Calu3 (cell line): ENCODE results near the gene GAS2. TPM values are rescaled to one million over a fixed set of nuclear protein-coding genes. Genes with fewer than 3 reads are reported as not detected.
"Not testable (repeated sequence)": the region's sequence is repeated elsewhere in the genome, so short reads cannot be mapped to it uniquely, and the experiment has no call there.

Source experiments
- BruUV-seq: library from RNA; stranded (reverse); fragments of 400-500 nt; replicated peaks from 2 replicates; lab custom pipeline; 2021; lab: Mats Ljungman, UMichigan
- CTCF ChIA-PET: fragments of 300-600 bp; sonication (Branson Sonifier 250); formaldehyde crosslinking; loops from one replicate; lab custom pipeline; 2022; ENCODE audit warnings: antibody characterized with exemption; lab: Charles Lee
- DNase-seq: peaks from one replicate; pipeline ENCODE4 v3.0.0; 2022
- H3K27ac Mint-ChIP-seq: one replicate; pipeline ENCODE4 v1.8.0; 2022; ENCODE audit warnings: mixed read lengths; ENCODE audit not compliant: unreplicated experiment
- H3K27me3 Mint-ChIP-seq: one replicate; pipeline ENCODE4 v1.8.0; 2022; ENCODE audit warnings: mixed read lengths; ENCODE audit not compliant: unreplicated experiment
- H3K36me3 Mint-ChIP-seq: one replicate; pipeline ENCODE4 v1.8.0; 2022; ENCODE audit warnings: mild to moderate bottlenecking, moderate library complexity, mixed read lengths; ENCODE audit not compliant: insufficient read depth, unreplicated experiment
- H3K4me1 Mint-ChIP-seq: one replicate; pipeline ENCODE4 v1.8.0; 2022; ENCODE audit warnings: mild to moderate bottlenecking, low read depth, mixed read lengths; ENCODE audit not compliant: unreplicated experiment
- H3K4me3 Mint-ChIP-seq: one replicate; pipeline ENCODE4 v1.8.0; 2022; ENCODE audit warnings: mild to moderate bottlenecking, low read depth, moderate library complexity, mixed read lengths; ENCODE audit not compliant: unreplicated experiment
- H3K9me3 Mint-ChIP-seq: one replicate; pipeline ENCODE4 v1.8.0; 2022; ENCODE audit warnings: low read depth, mixed read lengths; ENCODE audit not compliant: unreplicated experiment
- CTCF ChIP-seq: fragments of 200-600 bp; IDR thresholded peaks from one replicate; pipeline ENCODE4 v1.8.0; 2022; ENCODE audit warnings: antibody characterized with exemption; ENCODE audit not compliant: unreplicated experiment
- intact Hi-C: fragments of 100-400 bp; cut with micrococcal nuclease; formaldehyde crosslinking; loops from one replicate; pipeline ENCODE4 v1.10.0; 2022; ENCODE audit not compliant: unreplicated experiment
- total RNA-seq: library from RNA; stranded (reverse); gene quantifications from 2 replicates; pipeline ENCODE4 v1.2.3, GENCODE V29; 2022

GAS2 gene
- total RNA-seq, 1 experiment from 2014 or later: 3.9 TPM

- H3K9me3 Mint-ChIP-seq: peaks cover 4% of the 10 kb centered on the region
- intact Hi-C loops: no loop called here
- no peak overlapping the region for H3K4me3 Mint-ChIP-seq
- no peaks in the 10 kb centered on the region for H3K4me1 Mint-ChIP-seq
- H3K27me3 Mint-ChIP-seq: no peaks in the 10 kb centered on the region
- DNase-seq: no peak
- H3K27ac Mint-ChIP-seq: no peak overlapping the region
- TF ChIP-seq CTCF: no peak
- CTCF ChIA-PET: interaction anchor here (0.5 kb wide), 1 partner anchor 234 kb away, joined by 3 read pairs; no protein-coding TSS in a partner anchor
- BruUV-seq: no TSS peak
- H3K36me3 Mint-ChIP-seq: no peaks in the 10 kb centered on the region
These were observed 30.7 kb upstream of the GAS2 start for GRCh38 chr11:22635689-22636088.

GRCh38 chr11:22640862-22641261, 25.5 kb upstream of the GAS2 start:
- H3K36me3 Mint-ChIP-seq: no peaks in the 10 kb centered on the region
- no peak for DNase-seq

GRCh38 chr11:22641559-22641958, 24.9 kb upstream of the GAS2 start:
- CTCF ChIA-PET: no interaction called here
- no peak overlapping the region for H3K4me3 Mint-ChIP-seq
- H3K27ac Mint-ChIP-seq: no peak overlapping the region
- no peaks in the 10 kb centered on the region for H3K4me1 Mint-ChIP-seq
- no peaks in the 10 kb centered on the region for H3K36me3 Mint-ChIP-seq
- no peak for DNase-seq
- H3K9me3 Mint-ChIP-seq: no peaks in the 10 kb centered on the region
- BruUV-seq: no TSS peak
- TF ChIP-seq CTCF: no peak
- no peaks in the 10 kb centered on the region for H3K27me3 Mint-ChIP-seq
- intact Hi-C loops: no loop called here

More at GRCh38 chr11:22640862-22641261, 25.5 kb upstream of the GAS2 start:
- Mint-ChIP-seq H3K4me3 (no peak overlapping the region), H3K9me3 (no peaks in the 10 kb centered on the region), H3K27ac (no peak overlapping the region), H3K27me3 (no peaks in the 10 kb centered on the region), H3K4me1 (no peaks in the 10 kb centered on the region)
- TF ChIP-seq CTCF: no peak
- intact Hi-C loops: no loop called here
- CTCF ChIA-PET: no interaction called here
- no TSS peak for BruUV-seq

DNA sequence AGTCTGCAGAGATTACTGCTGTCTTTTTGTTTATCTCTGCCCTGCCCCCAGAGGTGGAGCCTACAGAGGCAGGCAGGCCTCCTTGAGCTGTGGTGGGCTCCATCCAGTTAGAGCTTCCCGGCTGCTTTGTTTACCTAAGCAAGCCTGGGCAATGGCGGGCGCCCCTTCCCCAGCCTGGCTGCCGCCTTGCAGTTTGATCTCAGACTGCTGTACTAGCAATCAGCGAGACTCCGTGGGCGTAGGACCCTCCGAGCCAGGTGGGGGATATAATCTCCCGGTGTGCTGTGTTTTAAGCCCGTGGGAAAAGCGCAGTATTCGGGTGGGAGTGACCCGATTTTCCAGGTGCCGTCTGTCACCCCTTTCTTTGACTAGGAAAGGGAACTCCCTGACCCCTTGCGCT, 14.1 kb upstream of the GAS2 start:
- H3K36me3 Mint-ChIP-seq, H3K4me1 Mint-ChIP-seq, H3K27me3 Mint-ChIP-seq, intact Hi-C loops, BruUV-seq, DNase-seq, H3K27ac Mint-ChIP-seq, H3K9me3 Mint-ChIP-seq, CTCF ChIA-PET, H3K4me3 Mint-ChIP-seq: not testable (repeated sequence)

DNA sequence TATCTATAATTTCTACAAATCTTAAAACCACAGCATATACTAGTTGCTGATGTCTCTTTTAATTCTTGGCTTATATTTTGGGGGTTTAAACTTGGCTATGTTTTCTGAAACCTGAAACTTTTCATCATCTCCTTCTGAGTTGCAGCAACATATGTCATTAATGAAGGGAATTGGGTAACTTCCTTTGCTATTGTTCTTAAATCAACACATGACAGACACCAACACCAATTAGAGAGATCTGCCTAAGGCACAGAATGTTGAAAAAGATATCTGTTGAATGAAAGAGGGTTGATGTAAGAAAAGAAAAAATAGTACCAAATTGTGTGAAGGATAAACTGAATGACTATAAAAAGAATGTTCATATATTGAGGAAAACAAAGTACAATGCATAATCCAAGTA, 10.3 kb upstream of the GAS2 start:
- Mint-ChIP-seq H3K36me3 (no peaks in the 10 kb centered on the region), H3K4me1 (no peaks in the 10 kb centered on the region), H3K27me3 (no peaks in the 10 kb centered on the region), H3K27ac (no peak overlapping the region), H3K9me3 (peaks cover 3% of the 10 kb centered on the region), H3K4me3 (no peak overlapping the region)
- no peak for TF ChIP-seq CTCF
- no peak for DNase-seq
- CTCF ChIA-PET: interaction anchor here (1.3 kb wide), 1 partner anchor 174 kb away, joined by 3 read pairs; the partner anchor contains the start of gene SVIP
- intact Hi-C loops: loop anchor here (1.0 kb wide), 1 partner anchor 12 kb away; no protein-coding TSS in a partner anchor
- no TSS peak for BruUV-seq
